ENCODE results near the gene GPAT3.

- no peak for TF ChIP-seq CTCF (IDR thresholded peaks at IDR 0.05)
- no peak for TF ChIP-seq POLR2A (IDR thresholded peaks at IDR 0.05; ENCODE audit: low read depth)
- no peak for TF ChIP-seq POLR2AphosphoS5 (IDR thresholded peaks at IDR 0.05)
- TF ChIP-seq EP300 (IDR thresholded peaks at IDR 0.05), result no peak
Measured at GRCh38 chr4:83527671-83528070, 8.2 kb upstream of the GPAT3 start.

All from esophagus muscularis mucosa (tissue), 4 donors.